K562 (cell line): Measurements from ENCODE around the gene FN3K. TPM values are rescaled to one million over a fixed set of nuclear protein-coding genes. Genes with fewer than 3 reads are reported as not detected.

Source experiments
- ATF7 ChIP-seq: fragments of 450-650 bp; IDR thresholded peaks from 2 replicates; pipeline ENCODE4 v1.7.1; 2014; ENCODE audit warnings: mild to moderate bottlenecking, moderate library complexity
- DPF2 ChIP-seq: fragments of 450-650 bp; IDR thresholded peaks from 2 replicates; pipeline ENCODE4 v1.6.1; 2016
- EHMT2 ChIP-seq: fragments of 450-650 bp; IDR thresholded peaks from 2 replicates; pipeline ENCODE4 v1.6.1; 2018; ENCODE audit warnings: antibody characterized with exemption
- EP400 ChIP-seq: fragments of 450-650 bp; IDR thresholded peaks from 2 replicates; pipeline ENCODE4 v1.6.1; 2017; ENCODE audit warnings: antibody characterized with exemption, mild to moderate bottlenecking, moderate library complexity
- ERF ChIP-seq: fragments of 450-650 bp; formaldehyde crosslinking; IDR thresholded peaks from 2 replicates; pipeline ENCODE4 v1.4.0; 2020; ENCODE audit warnings: mild to moderate bottlenecking, mixed read lengths
- NFE2L1 ChIP-seq: fragments of 450-650 bp; IDR thresholded peaks from 2 replicates; pipeline ENCODE4 v1.6.1; 2016; ENCODE audit warnings: missing genetic modification characterization, low read depth, mild to moderate bottlenecking, missing compliant biosample characterization, moderate library complexity, borderline replicate concordance
- NFIX ChIP-seq: fragments of 250-450 bp; sonication (Bioruptor Pico); IDR thresholded peaks from 2 replicates; pipeline ENCODE4 v1.4.0; 2020; ENCODE audit warnings: low read depth, mild to moderate bottlenecking, moderate library complexity
- NR2C2 ChIP-seq, 2 experiments: fragments of 200-800 bp in 1 of 2; sonication (Bioruptor generic) in 1 of 2; sonication (generic) in 1 of 2; formaldehyde crosslinking in 1 of 2; IDR thresholded peaks; 2 replicates each; pipeline versions ENCODE4 v1.6.1 to v1.8.0; 2016 to 2022; ENCODE audit warnings: mild to moderate bottlenecking in 1 of 2, missing compliant biosample characterization in 1 of 2, missing genetic modification characterization in 1 of 2, missing genetic modification reagents in 1 of 2
- POLR2AphosphoS5 ChIP-seq: IDR thresholded peaks from 2 replicates; pipeline ENCODE4 v1.6.1; 2011; ENCODE audit warnings: mild to moderate bottlenecking, low read depth, low read length, moderate library complexity; ENCODE audit not compliant: control insufficient read depth, insufficient read depth
- SIN3A ChIP-seq, 2 experiments: fragments of 150-350 bp in 1 of 2; IDR thresholded peaks; 2 replicates each; pipeline ENCODE4 v1.6.1; 2011 to 2016; ENCODE audit warnings: borderline replicate concordance in 2 of 2, low read depth in 2 of 2, low read length in 2 of 2, mild to moderate bottlenecking in 2 of 2, moderate library complexity in 2 of 2; ENCODE audit not compliant: control insufficient read depth in 1 of 2
- TRIM24 ChIP-seq, 2 experiments: fragments of 450-650 bp; IDR thresholded peaks; 2 replicates each; pipeline ENCODE4 v1.6.1; 2016
- XRCC5 ChIP-seq: fragments of 200-400 bp; formaldehyde crosslinking; IDR thresholded peaks from 2 replicates; pipeline ENCODE4 v1.6.1; 2017; ENCODE audit warnings: low read depth, mild to moderate bottlenecking, low read length
- ZNF57 ChIP-seq: fragments of 450-650 bp; formaldehyde crosslinking; IDR thresholded peaks from 2 replicates; pipeline ENCODE4 v1.4.0; 2020; ENCODE audit warnings: mild to moderate bottlenecking, moderate library complexity
- ZNF75A ChIP-seq: fragments of 450-650 bp; formaldehyde crosslinking; IDR thresholded peaks from 2 replicates; pipeline ENCODE4 v1.4.0; 2020; ENCODE audit warnings: mild to moderate bottlenecking
- polyA plus RNA-seq, 8 experiments: library from polyadenylated mRNA; depleted of rRNA in 4 of 8; stranded (reverse) in 5 of 8; unstranded in 3 of 8; fragments of >200 nt; fragmentation: Nextera tagmentation in 2 of 8; fragmentation: Illumina TruSeq in 1 of 8; extraction: Ambion mirVana in 2 of 8; extraction: Trizol in 1 of 8; gene quantifications; 2 replicates each; pipeline versions ENCODE4 v1.2.1 to v1.2.3, GENCODE V29; 2011 to 2014; ENCODE audit warnings: inconsistent platforms in 1 of 8, missing spikeins in 1 of 8
- total RNA-seq, 7 experiments: library from RNA; depleted of rRNA in 6 of 7; stranded (reverse); fragments of >200 nt in 6 of 7; fragmentation: Illumina TruSeq in 2 of 7; extraction: Trizol in 2 of 7; gene quantifications; 2 replicates each; pipeline versions ENCODE4 v1.2.1 to v1.2.3, GENCODE V29; 2011 to 2021; ENCODE audit warnings: low replicate concordance in 1 of 7
- TF ChIP-seq, protein P1 (sequence below): fragments of 450-650 bp; formaldehyde crosslinking; IDR thresholded peaks from 2 replicates; pipeline ENCODE4 v1.4.0; 2020; ENCODE audit warnings: mild to moderate bottlenecking, mixed read lengths
- TF ChIP-seq, protein P2 (sequence below): fragments of 450-650 bp; formaldehyde crosslinking; IDR thresholded peaks from 2 replicates; pipeline ENCODE4 v1.4.0; 2020; ENCODE audit warnings: mild to moderate bottlenecking, moderate library complexity
- TF ChIP-seq, protein P3 (sequence below): fragments of 450-650 bp; formaldehyde crosslinking; IDR thresholded peaks from 2 replicates; pipeline ENCODE4 v1.4.0; 2020; ENCODE audit warnings: mild to moderate bottlenecking, moderate library complexity
- TF ChIP-seq, protein P4 (sequence below): fragments of 150-350 bp; conservative IDR thresholded peaks from 2 replicates; pipeline ENCODE4 v1.6.1; 2014; ENCODE audit warnings: low read length

The FN3K gene
- total and polyA plus RNA-seq, 9 of the 15 experiments (the other 6 are each of a cell fraction or from before 2014, with no cell fraction given), result 0.08 to 22.7 (median 3.8) TPM

DNA sequence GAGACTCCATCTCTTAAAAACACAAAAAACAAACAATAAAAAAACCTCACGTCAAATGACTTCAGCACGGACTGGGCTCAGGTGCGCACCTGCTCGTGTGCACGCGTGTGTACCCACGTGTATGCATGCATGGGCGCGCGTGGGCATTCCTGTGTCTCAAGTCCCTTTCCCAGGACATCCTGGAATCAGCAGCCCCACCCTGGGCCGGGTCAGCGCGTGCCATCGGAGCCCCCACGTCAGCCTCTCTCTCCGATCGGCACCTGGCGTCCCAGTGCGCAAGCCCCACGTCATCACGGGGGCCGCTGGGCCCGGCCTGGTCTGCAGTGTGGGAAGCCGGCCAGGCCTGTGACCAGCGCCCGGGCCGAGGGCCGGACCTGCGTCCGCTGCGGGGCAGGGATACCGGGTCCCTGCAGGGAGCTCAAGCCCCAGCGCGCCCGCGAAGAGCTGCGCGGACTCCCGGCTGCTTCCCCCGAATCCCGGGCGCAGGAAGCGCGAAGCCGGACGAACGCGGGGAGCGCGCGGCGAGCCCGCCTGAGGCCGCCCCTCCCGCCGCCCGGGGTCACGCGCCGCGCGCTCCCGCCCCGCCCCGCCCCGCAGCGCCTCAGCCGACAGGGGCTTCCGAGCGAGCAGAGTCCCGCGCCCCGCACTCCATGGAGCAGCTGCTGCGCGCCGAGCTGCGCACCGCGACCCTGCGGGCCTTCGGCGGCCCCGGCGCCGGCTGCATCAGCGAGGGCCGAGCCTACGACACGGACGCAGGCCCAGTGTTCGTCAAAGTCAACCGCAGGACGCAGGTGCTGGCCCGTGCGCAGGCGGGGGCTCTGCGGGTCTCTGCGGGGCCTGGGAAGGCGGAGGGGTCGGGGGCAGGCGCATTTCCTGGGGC lies at the start of gene FN3K (continued):
- TF ChIP-seq, protein P1, sequence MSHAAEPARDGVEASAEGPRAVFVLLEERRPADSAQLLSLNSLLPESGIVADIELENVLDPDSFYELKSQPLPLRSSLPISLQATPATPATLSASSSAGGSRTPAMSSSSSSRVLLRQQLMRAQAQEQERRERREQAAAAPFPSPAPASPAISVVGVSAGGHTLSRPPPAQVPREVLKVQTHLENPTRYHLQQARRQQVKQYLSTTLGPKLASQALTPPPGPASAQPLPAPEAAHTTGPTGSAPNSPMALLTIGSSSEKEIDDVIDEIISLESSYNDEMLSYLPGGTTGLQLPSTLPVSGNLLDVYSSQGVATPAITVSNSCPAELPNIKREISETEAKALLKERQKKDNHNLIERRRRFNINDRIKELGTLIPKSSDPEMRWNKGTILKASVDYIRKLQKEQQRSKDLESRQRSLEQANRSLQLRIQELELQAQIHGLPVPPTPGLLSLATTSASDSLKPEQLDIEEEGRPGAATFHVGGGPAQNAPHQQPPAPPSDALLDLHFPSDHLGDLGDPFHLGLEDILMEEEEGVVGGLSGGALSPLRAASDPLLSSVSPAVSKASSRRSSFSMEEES, result no peak
- TF ChIP-seq EP400, result peak; percentile 71; the same call in 1 of the 2 replicates
- TF ChIP-seq NFE2L1 (tag), result no peak
- peak; percentile 73 for TF ChIP-seq ATF7
- TF ChIP-seq EHMT2, result no peak
- TF ChIP-seq DPF2, result no peak
- TF ChIP-seq, protein P2, sequence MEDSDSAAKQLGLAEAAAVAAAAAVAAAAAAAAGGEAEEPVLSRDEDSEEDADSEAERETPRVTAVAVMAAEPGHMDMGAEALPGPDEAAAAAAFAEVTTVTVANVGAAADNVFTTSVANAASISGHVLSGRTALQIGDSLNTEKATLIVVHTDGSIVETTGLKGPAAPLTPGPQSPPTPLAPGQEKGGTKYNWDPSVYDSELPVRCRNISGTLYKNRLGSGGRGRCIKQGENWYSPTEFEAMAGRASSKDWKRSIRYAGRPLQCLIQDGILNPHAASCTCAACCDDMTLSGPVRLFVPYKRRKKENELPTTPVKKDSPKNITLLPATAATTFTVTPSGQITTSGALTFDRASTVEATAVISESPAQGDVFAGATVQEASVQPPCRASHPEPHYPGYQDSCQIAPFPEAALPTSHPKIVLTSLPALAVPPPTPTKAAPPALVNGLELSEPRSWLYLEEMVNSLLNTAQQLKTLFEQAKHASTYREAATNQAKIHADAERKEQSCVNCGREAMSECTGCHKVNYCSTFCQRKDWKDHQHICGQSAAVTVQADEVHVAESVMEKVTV (CRISPR knock-in tag), result no peak
- no peak for TF ChIP-seq XRCC5
- TF ChIP-seq, protein P3, sequence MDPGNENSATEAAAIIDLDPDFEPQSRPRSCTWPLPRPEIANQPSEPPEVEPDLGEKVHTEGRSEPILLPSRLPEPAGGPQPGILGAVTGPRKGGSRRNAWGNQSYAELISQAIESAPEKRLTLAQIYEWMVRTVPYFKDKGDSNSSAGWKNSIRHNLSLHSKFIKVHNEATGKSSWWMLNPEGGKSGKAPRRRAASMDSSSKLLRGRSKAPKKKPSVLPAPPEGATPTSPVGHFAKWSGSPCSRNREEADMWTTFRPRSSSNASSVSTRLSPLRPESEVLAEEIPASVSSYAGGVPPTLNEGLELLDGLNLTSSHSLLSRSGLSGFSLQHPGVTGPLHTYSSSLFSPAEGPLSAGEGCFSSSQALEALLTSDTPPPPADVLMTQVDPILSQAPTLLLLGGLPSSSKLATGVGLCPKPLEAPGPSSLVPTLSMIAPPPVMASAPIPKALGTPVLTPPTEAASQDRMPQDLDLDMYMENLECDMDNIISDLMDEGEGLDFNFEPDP (CRISPR knock-in tag), result no peak
- no peak for TF ChIP-seq POLR2AphosphoS5
- TF ChIP-seq TRIM24 (IDR thresholded peaks at IDR 0.05), result no peak
- TF ChIP-seq, protein P4, sequence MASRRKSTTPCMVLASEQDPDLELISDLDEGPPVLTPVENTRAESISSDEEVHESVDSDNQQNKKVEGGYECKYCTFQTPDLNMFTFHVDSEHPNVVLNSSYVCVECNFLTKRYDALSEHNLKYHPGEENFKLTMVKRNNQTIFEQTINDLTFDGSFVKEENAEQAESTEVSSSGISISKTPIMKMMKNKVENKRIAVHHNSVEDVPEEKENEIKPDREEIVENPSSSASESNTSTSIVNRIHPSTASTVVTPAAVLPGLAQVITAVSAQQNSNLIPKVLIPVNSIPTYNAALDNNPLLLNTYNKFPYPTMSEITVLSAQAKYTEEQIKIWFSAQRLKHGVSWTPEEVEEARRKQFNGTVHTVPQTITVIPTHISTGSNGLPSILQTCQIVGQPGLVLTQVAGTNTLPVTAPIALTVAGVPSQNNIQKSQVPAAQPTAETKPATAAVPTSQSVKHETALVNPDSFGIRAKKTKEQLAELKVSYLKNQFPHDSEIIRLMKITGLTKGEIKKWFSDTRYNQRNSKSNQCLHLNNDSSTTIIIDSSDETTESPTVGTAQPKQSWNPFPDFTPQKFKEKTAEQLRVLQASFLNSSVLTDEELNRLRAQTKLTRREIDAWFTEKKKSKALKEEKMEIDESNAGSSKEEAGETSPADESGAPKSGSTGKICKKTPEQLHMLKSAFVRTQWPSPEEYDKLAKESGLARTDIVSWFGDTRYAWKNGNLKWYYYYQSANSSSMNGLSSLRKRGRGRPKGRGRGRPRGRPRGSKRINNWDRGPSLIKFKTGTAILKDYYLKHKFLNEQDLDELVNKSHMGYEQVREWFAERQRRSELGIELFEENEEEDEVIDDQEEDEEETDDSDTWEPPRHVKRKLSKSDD, result no peak
- TF ChIP-seq NR2C2 (CRISPR knock-in tag; IDR thresholded peaks at IDR 0.05), result peak; percentile 73
- peak; percentile 46; the same call in 1 of the 2 replicates for TF ChIP-seq NR2C2 (tag; IDR thresholded peaks at IDR 0.05)
- TF ChIP-seq ZNF75A, result no peak
- no peak for TF ChIP-seq ERF (CRISPR knock-in tag)
- no peak for TF ChIP-seq ZNF57 (CRISPR knock-in tag)
- no peak for TF ChIP-seq NFIX (CRISPR knock-in tag)
- no peak for TF ChIP-seq SIN3A (IDR thresholded peaks at IDR 0.05; ENCODE audit: borderline replicate concordance in 2 of 2, control insufficient read depth in 1 of 2, low read depth in 2 of 2, low read length in 2 of 2)
